ENCODE data around the gene ACYP2. TPM values are rescaled to one million over a fixed set of nuclear protein-coding genes. Genes with fewer than 3 reads are reported as not detected.

Gene ACYP2
- total RNA-seq, 1 donor from 2014 or later: 9.0 TPM

- Histone ChIP-seq H3K36me3 (ENCODE audit: control insufficient read depth, insufficient read depth, low read length) (no peaks in the 10 kb centered on the region), H3K4me3 (ENCODE audit: low read depth, low read length) (no peak overlapping the region), H3K27me3 (ENCODE audit: control insufficient read depth, insufficient read depth, low read length) (no peaks in the 10 kb centered on the region)
- no peak for TF ChIP-seq CTCF (IDR thresholded peaks at IDR 0.05; ENCODE audit: insufficient read depth, low read length, severe bottlenecking)
- DNase-seq (ENCODE audit: low read depth) (no peak), FAIRE-seq (no peak)
Measured at GRCh38 chr2:54208364-54209240, 93.2 kb downstream of the ACYP2 start.

- FAIRE-seq (no peak), DNase-seq (ENCODE audit: low read depth) (no peak)
- no peak for TF ChIP-seq CTCF (IDR thresholded peaks at IDR 0.05; ENCODE audit: insufficient read depth, low read length, severe bottlenecking)
- Histone ChIP-seq H3K36me3 (ENCODE audit: control insufficient read depth, insufficient read depth, low read length) (no peaks in the 10 kb centered on the region), H3K27me3 (ENCODE audit: control insufficient read depth, insufficient read depth, low read length) (no peaks in the 10 kb centered on the region), H3K4me3 (ENCODE audit: low read depth, low read length) (no peak overlapping the region)
Measured at GRCh38 chr2:54209379-54209778, 94.0 kb downstream of the ACYP2 start.

- no peak for TF ChIP-seq CTCF (IDR thresholded peaks at IDR 0.05; ENCODE audit: insufficient read depth, low read length, severe bottlenecking)
- Histone ChIP-seq H3K4me3 (ENCODE audit: low read depth, low read length) (no peak overlapping the region), H3K27me3 (ENCODE audit: control insufficient read depth, insufficient read depth, low read length) (no peaks in the 10 kb centered on the region), H3K36me3 (ENCODE audit: control insufficient read depth, insufficient read depth, low read length) (no peaks in the 10 kb centered on the region)
- FAIRE-seq (no peak), DNase-seq (ENCODE audit: low read depth) (peak; percentile 89)
Measured at GRCh38 chr2:54212456-54212855, 97.0 kb downstream of the ACYP2 start.

GRCh38 chr2:54213082-54213481, 97.7 kb downstream of the ACYP2 start:
- TF ChIP-seq CTCF (IDR thresholded peaks at IDR 0.05; ENCODE audit: insufficient read depth, low read length, severe bottlenecking): no peak
- no peaks in the 10 kb centered on the region for H3K36me3 ChIP-seq (ENCODE audit: control insufficient read depth, insufficient read depth, low read length)
- no peak for FAIRE-seq

GRCh38 chr2:54224997-54225396, 109.6 kb downstream of the ACYP2 start:
- DNase-seq (ENCODE audit: low read depth) (no peak), FAIRE-seq (no peak)
- H3K27me3 ChIP-seq (ENCODE audit: control insufficient read depth, insufficient read depth, low read length): no peaks in the 10 kb centered on the region
- H3K36me3 ChIP-seq (ENCODE audit: control insufficient read depth, insufficient read depth, low read length): no peaks in the 10 kb centered on the region
- TF ChIP-seq CTCF (IDR thresholded peaks at IDR 0.05; ENCODE audit: insufficient read depth, low read length, severe bottlenecking): no peak
- H3K4me3 ChIP-seq (ENCODE audit: low read depth, low read length): no peak overlapping the region

More at GRCh38 chr2:54213082-54213481, 97.7 kb downstream of the ACYP2 start:
- H3K4me3 ChIP-seq (ENCODE audit: low read depth, low read length): no peak overlapping the region
- no peak for DNase-seq (ENCODE audit: low read depth)
- no peaks in the 10 kb centered on the region for H3K27me3 ChIP-seq (ENCODE audit: control insufficient read depth, insufficient read depth, low read length)

Data from bronchial epithelial cell (primary cell).